IPS-18c (cell line): Measurements from ENCODE around the gene TOP2B.

ENCODE experiments used
- H3K4me3 ChIP-seq: 2 replicates; pipeline ENCODE4 v1.7.0; 2013; ENCODE audit warnings: low read depth, mild to moderate bottlenecking, low read length, moderate library complexity; ENCODE audit not compliant: insufficient read depth
- H3K9me3 ChIP-seq: one replicate; pipeline ENCODE4 v1.6.1; 2013; ENCODE audit warnings: mild to moderate bottlenecking, low read length, moderate library complexity; ENCODE audit not compliant: control insufficient read depth, insufficient read depth

The TOP2B gene

GRCh38 chr3:25664812-25665314, at the start of gene TOP2B:
Gene TOP2B (minus strand): TSS chr3:25664907. CDS start chr3:25664297, 610 bp downstream.
- Histone ChIP-seq H3K9me3 (no peaks in the 10 kb centered on the region), H3K4me3 (peak within 1 kb of the TSS; percentile 94)

GRCh38 chr3:25713341-25713985, 48.8 kb upstream of the TOP2B start:
- Histone ChIP-seq H3K9me3 (no peaks in the 10 kb centered on the region), H3K4me3 (no peak overlapping the region)

- H3K4me3 ChIP-seq = no peak overlapping the region
- no peaks in the 10 kb centered on the region for H3K9me3 ChIP-seq
These were observed 46.4 kb upstream of the TOP2B start for GRCh38 chr3:25711090-25711489.

- no peak overlapping the region for H3K4me3 ChIP-seq
- H3K9me3 ChIP-seq = no peaks in the 10 kb centered on the region
These were observed 43.3 kb upstream of the TOP2B start for GRCh38 chr3:25708036-25708435.

- H3K4me3 ChIP-seq = no peak overlapping the region
- no peaks in the 10 kb centered on the region for H3K9me3 ChIP-seq
These were observed 42.7 kb upstream of the TOP2B start for GRCh38 chr3:25707268-25707926.

GRCh38 chr3:25706213-25706612, 41.5 kb upstream of the TOP2B start:
- Histone ChIP-seq H3K9me3 (no peaks in the 10 kb centered on the region), H3K4me3 (no peak overlapping the region)

- H3K4me3 ChIP-seq = no peak overlapping the region
- H3K9me3 ChIP-seq = no peaks in the 10 kb centered on the region
These were observed 32.8 kb upstream of the TOP2B start for GRCh38 chr3:25697553-25697952.

GRCh38 chr3:25695731-25696420, 31.2 kb upstream of the TOP2B start:
- Histone ChIP-seq H3K4me3 (no peak overlapping the region), H3K9me3 (no peaks in the 10 kb centered on the region)

GRCh38 chr3:25693238-25693637, 28.5 kb upstream of the TOP2B start:
- Histone ChIP-seq H3K9me3 (no peaks in the 10 kb centered on the region), H3K4me3 (no peak overlapping the region)

GRCh38 chr3:25692341-25692740, 27.6 kb upstream of the TOP2B start:
- Histone ChIP-seq H3K4me3 (no peak overlapping the region), H3K9me3 (no peaks in the 10 kb centered on the region)

GRCh38 chr3:25690768-25691533, 26.2 kb upstream of the TOP2B start:
- Histone ChIP-seq H3K4me3 (no peak overlapping the region), H3K9me3 (no peaks in the 10 kb centered on the region)

GRCh38 chr3:25689226-25689625, 24.5 kb upstream of the TOP2B start:
- H3K9me3 ChIP-seq = no peaks in the 10 kb centered on the region
- H3K4me3 ChIP-seq = no peak overlapping the region

- Histone ChIP-seq H3K9me3 (no peaks in the 10 kb centered on the region), H3K4me3 (no peak overlapping the region)
These were observed 23.0 kb upstream of the TOP2B start for GRCh38 chr3:25687742-25688141.

GRCh38 chr3:25686766-25687165, 22.1 kb upstream of the TOP2B start:
- H3K4me3 ChIP-seq = no peak overlapping the region
- no peaks in the 10 kb centered on the region for H3K9me3 ChIP-seq

GRCh38 chr3:25683882-25684281, 19.2 kb upstream of the TOP2B start:
- H3K4me3 ChIP-seq = no peak overlapping the region
- no peaks in the 10 kb centered on the region for H3K9me3 ChIP-seq

GRCh38 chr3:25683410-25683809, 18.7 kb upstream of the TOP2B start:
- H3K4me3 ChIP-seq = no peak overlapping the region
- no peaks in the 10 kb centered on the region for H3K9me3 ChIP-seq

GRCh38 chr3:25679642-25680302, 15.1 kb upstream of the TOP2B start:
- Histone ChIP-seq H3K4me3 (no peak overlapping the region), H3K9me3 (no peaks in the 10 kb centered on the region)
